Retinal pigment epithelial cell (primary cell): ENCODE results near the gene GATM.
A peak's percentile ranks its signal among the peaks of the same experiment; 100 is the strongest.

Experiments used
- DNase-seq: peaks from one replicate; pipeline ENCODE4 v3.0.0-alpha.2; 2010; ENCODE audit warnings: low read depth
- H3K4me3 ChIP-seq: 2 replicates; pipeline ENCODE4 v1.5.1; 2011; ENCODE audit warnings: mild to moderate bottlenecking, low read length, control low read depth, moderate library complexity
- CTCF ChIP-seq: conservative IDR thresholded peaks from 2 replicates; pipeline ENCODE4 v1.5.1; 2011; ENCODE audit warnings: low read depth, low read length, control low read depth, inconsistent platforms

GATM gene

GRCh38 chr15:45378149-45378912, at the start of gene GATM:
Gene GATM, minus strand, starts transcription at chr15:45378544. Its CDS starts 91 bp downstream, at chr15:45378453.
- peak; percentile 50 for TF ChIP-seq CTCF
- peak; percentile 39 for DNase-seq
- peak within 1 kb of the TSS; percentile 49 for H3K4me3 ChIP-seq

- no peak for DNase-seq
- no peak for TF ChIP-seq CTCF
- H3K4me3 ChIP-seq = no peak overlapping the region
Measured at GRCh38 chr15:45427085-45427484, 48.7 kb upstream of the GATM start.

GRCh38 chr15:45425135-45425534, 46.8 kb upstream of the GATM start:
- no peak for TF ChIP-seq CTCF
- H3K4me3 ChIP-seq = no peak overlapping the region
- DNase-seq = peak; percentile 24

- TF ChIP-seq CTCF = no peak
- DNase-seq = no peak
- H3K4me3 ChIP-seq = no peak overlapping the region
Measured at GRCh38 chr15:45424429-45424828, 46.1 kb upstream of the GATM start.

GRCh38 chr15:45417303-45417950, 39.1 kb upstream of the GATM start:
- no peak for DNase-seq
- no peak for TF ChIP-seq CTCF
- no peak overlapping the region for H3K4me3 ChIP-seq

GRCh38 chr15:45414215-45414885, 36.0 kb upstream of the GATM start:
- no peak for TF ChIP-seq CTCF
- no peak overlapping the region for H3K4me3 ChIP-seq
- no peak for DNase-seq
